ENCODE results near the gene RREB1. TPM values are rescaled to one million over a fixed set of nuclear protein-coding genes. Genes with fewer than 3 reads are reported as not detected.

RREB1 gene
- total RNA-seq, 1 donor from 2014 or later: 41.8 TPM

GRCh38 chr6:7140631-7141378, 33.0 kb downstream of the RREB1 start:
- H3K4me1 ChIP-seq (ENCODE audit: insufficient read depth, low read length): peaks cover 32% of the 10 kb centered on the region
- H3K27ac ChIP-seq (ENCODE audit: low read depth, low read length): peak overlapping the region; percentile 82
- H3K27ac Mint-ChIP-seq (ENCODE audit: unreplicated experiment): peak overlapping the region; percentile 96
- TF ChIP-seq EZH2 (IDR thresholded peaks at IDR 0.05; ENCODE audit: insufficient read depth, low read length): no peak
- TF ChIP-seq, protein P1, sequence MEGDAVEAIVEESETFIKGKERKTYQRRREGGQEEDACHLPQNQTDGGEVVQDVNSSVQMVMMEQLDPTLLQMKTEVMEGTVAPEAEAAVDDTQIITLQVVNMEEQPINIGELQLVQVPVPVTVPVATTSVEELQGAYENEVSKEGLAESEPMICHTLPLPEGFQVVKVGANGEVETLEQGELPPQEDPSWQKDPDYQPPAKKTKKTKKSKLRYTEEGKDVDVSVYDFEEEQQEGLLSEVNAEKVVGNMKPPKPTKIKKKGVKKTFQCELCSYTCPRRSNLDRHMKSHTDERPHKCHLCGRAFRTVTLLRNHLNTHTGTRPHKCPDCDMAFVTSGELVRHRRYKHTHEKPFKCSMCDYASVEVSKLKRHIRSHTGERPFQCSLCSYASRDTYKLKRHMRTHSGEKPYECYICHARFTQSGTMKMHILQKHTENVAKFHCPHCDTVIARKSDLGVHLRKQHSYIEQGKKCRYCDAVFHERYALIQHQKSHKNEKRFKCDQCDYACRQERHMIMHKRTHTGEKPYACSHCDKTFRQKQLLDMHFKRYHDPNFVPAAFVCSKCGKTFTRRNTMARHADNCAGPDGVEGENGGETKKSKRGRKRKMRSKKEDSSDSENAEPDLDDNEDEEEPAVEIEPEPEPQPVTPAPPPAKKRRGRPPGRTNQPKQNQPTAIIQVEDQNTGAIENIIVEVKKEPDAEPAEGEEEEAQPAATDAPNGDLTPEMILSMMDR (IDR thresholded peaks at IDR 0.05; ENCODE audit: insufficient read depth, low read depth, low read length): no peak
- H3K4me3 ChIP-seq (ENCODE audit: insufficient read depth, low read depth, low read length): peak overlapping the region; percentile 61
- peak overlapping the region; percentile 84 for H3K4me3 Mint-ChIP-seq (ENCODE audit: unreplicated experiment)
- H3K9me3 ChIP-seq (ENCODE audit: insufficient read depth, low read depth, low read length): no peaks in the 10 kb centered on the region
- H3K27me3 ChIP-seq (ENCODE audit: insufficient read depth, low read length): no peaks in the 10 kb centered on the region
- no peaks in the 10 kb centered on the region for H3K36me3 ChIP-seq (ENCODE audit: insufficient read depth, low read length)
- peak overlapping the region; percentile 87 for H3K4me2 ChIP-seq (ENCODE audit: low read length)
- no peaks in the 10 kb centered on the region for H3K9me3 Mint-ChIP-seq (ENCODE audit: unreplicated experiment)
- H3K79me2 ChIP-seq (ENCODE audit: insufficient read depth, low read length): peaks cover 97% of the 10 kb centered on the region
- peaks cover 47% of the 10 kb centered on the region for H3K4me1 Mint-ChIP-seq (ENCODE audit: low read depth, unreplicated experiment)
- peak overlapping the region; percentile 87 for H3K9ac ChIP-seq (ENCODE audit: low read length)
- H3K27me3 Mint-ChIP-seq (ENCODE audit: low read depth, unreplicated experiment): no peaks in the 10 kb centered on the region
- H4K20me1 ChIP-seq (ENCODE audit: insufficient read depth, low read length): peaks cover 33% of the 10 kb centered on the region
- peak; percentile 54 for DNase-seq (ENCODE audit: low read depth)
- no peaks in the 10 kb centered on the region for H3K36me3 Mint-ChIP-seq (ENCODE audit: low read depth, unreplicated experiment)
- peak overlapping the region; percentile 79 for H2AFZ ChIP-seq (ENCODE audit: low read depth, low read length)
- no peak for FAIRE-seq

DNA sequence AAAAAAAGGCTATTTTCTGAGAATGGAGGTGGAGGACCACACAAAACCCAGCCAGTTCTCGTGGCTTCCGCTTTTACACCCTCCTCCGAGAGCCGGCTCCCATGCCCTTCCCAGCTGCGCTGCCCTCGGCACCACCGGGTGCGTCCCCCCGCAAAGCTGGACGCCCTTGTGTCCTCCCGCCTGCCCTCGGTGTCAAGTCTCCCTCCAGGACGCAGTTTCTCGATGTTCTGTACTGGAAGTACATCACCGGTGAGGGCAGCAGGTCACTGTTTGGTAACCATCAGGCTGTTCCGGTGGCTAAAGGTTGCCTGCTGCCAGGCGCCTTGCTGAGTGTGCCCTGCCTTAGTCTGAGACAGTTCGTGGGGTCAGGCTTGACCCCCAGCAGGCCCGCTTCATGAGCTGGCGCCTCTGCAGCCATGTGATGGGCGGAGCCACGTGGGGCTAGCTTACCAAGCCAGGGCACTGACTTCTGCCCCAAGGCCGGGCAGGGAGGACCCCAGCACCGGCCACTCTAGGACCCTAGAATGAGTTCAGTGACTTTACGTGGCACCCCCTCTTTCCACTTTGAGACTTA, 34.6 kb downstream of the RREB1 start:
- Mint-ChIP-seq H3K27me3 (ENCODE audit: low read depth, unreplicated experiment) (no peaks in the 10 kb centered on the region), H3K9me3 (ENCODE audit: unreplicated experiment) (no peaks in the 10 kb centered on the region), H3K4me1 (ENCODE audit: low read depth, unreplicated experiment) (peaks cover 61% of the 10 kb centered on the region), H3K4me3 (ENCODE audit: unreplicated experiment) (no peak overlapping the region), H3K27ac (ENCODE audit: unreplicated experiment) (no peak overlapping the region), H3K36me3 (ENCODE audit: low read depth, unreplicated experiment) (no peaks in the 10 kb centered on the region)
- no peak overlapping the region for H3K4me2 ChIP-seq (ENCODE audit: low read length)
- peaks cover 42% of the 10 kb centered on the region for H3K4me1 ChIP-seq (ENCODE audit: insufficient read depth, low read length)
- H2AFZ ChIP-seq (ENCODE audit: low read depth, low read length): no peak overlapping the region
- H3K27ac ChIP-seq (ENCODE audit: low read depth, low read length): no peak overlapping the region
- TF ChIP-seq, protein P1 (IDR thresholded peaks at IDR 0.05; ENCODE audit: insufficient read depth, low read depth, low read length): no peak
- no peak for TF ChIP-seq EZH2 (IDR thresholded peaks at IDR 0.05; ENCODE audit: insufficient read depth, low read length)
- H4K20me1 ChIP-seq (ENCODE audit: insufficient read depth, low read length): peaks cover 22% of the 10 kb centered on the region
- H3K27me3 ChIP-seq (ENCODE audit: insufficient read depth, low read length): no peaks in the 10 kb centered on the region
- no peak for FAIRE-seq
- DNase-seq (ENCODE audit: low read depth): no peak
- H3K4me3 ChIP-seq (ENCODE audit: insufficient read depth, low read depth, low read length): no peak overlapping the region
- no peaks in the 10 kb centered on the region for H3K36me3 ChIP-seq (ENCODE audit: insufficient read depth, low read length)
- peaks cover 97% of the 10 kb centered on the region for H3K79me2 ChIP-seq (ENCODE audit: insufficient read depth, low read length)
- H3K9me3 ChIP-seq (ENCODE audit: insufficient read depth, low read depth, low read length): no peaks in the 10 kb centered on the region
- no peak overlapping the region for H3K9ac ChIP-seq (ENCODE audit: low read length)
